ENCODE results near the gene SEMA4A. TPM values are rescaled to one million over a fixed set of nuclear protein-coding genes. Genes with fewer than 3 reads are reported as not detected.
"Not testable (repeated sequence)": the region's sequence is repeated elsewhere in the genome, so short reads cannot be mapped to it uniquely, and the experiment has no call there.

The SEMA4A gene
- total RNA-seq, 1 donor from 2014 or later: 12.4 TPM

GRCh38 chr1:156155756-156156510 lies 2.5 kb downstream of the SEMA4A start:
- intact Hi-C loops (cut with micrococcal nuclease): loop anchor here (5.0 kb wide), 1 partner anchor 36 kb away; the partner anchor contains the start of gene SLC25A44

GRCh38 chr1:156157506-156157905 lies 4.1 kb downstream of the SEMA4A start:
- intact Hi-C loops (cut with micrococcal nuclease): loop anchor here (5.0 kb wide), 1 partner anchor 35 kb away; the partner anchor contains the start of gene SLC25A44

- intact Hi-C loops (cut with micrococcal nuclease): loop anchor here (5.0 kb wide), 1 partner anchor 34 kb away; the partner anchor contains the start of gene SLC25A44
Observed at GRCh38 chr1:156157966-156158365, 4.6 kb downstream of the SEMA4A start.

GRCh38 chr1:156160000-156160742 lies 6.8 kb downstream of the SEMA4A start:
- intact Hi-C loops (cut with micrococcal nuclease): loop anchor here (5.0 kb wide), 1 partner anchor 32 kb away; the partner anchor contains the start of gene SLC25A44

GRCh38 chr1:156160743-156161171 lies 7.4 kb downstream of the SEMA4A start:
- intact Hi-C loops (cut with micrococcal nuclease): no loop called here

- intact Hi-C loops (cut with micrococcal nuclease): no loop called here
Observed at GRCh38 chr1:156162430-156163037, 9.1 kb downstream of the SEMA4A start.

GRCh38 chr1:156163712-156164111 lies 10.3 kb downstream of the SEMA4A start:
- intact Hi-C loops (cut with micrococcal nuclease): no loop called here

GRCh38 chr1:156164125-156164831 lies 10.9 kb downstream of the SEMA4A start:
- intact Hi-C loops (cut with micrococcal nuclease): no loop called here

- intact Hi-C loops (cut with micrococcal nuclease): no loop called here
Observed at GRCh38 chr1:156165083-156165482, 11.7 kb downstream of the SEMA4A start.

GRCh38 chr1:156167536-156167935 lies 14.2 kb downstream of the SEMA4A start:
- intact Hi-C loops (cut with micrococcal nuclease): no loop called here

GRCh38 chr1:156172696-156173470 lies 19.5 kb downstream of the SEMA4A start:
- intact Hi-C loops (cut with micrococcal nuclease): no loop called here

- intact Hi-C loops (cut with micrococcal nuclease): no loop called here
Observed at GRCh38 chr1:156176610-156177210, 23.3 kb downstream of the SEMA4A start.

GRCh38 chr1:156177919-156178654 lies 24.7 kb downstream of the SEMA4A start:
- intact Hi-C loops (cut with micrococcal nuclease): no loop called here

- intact Hi-C loops (cut with micrococcal nuclease): no loop called here
Observed at GRCh38 chr1:156180471-156180870, 27.1 kb downstream of the SEMA4A start.

- intact Hi-C loops (cut with micrococcal nuclease): not testable (repeated sequence)
Observed at GRCh38 chr1:156181391-156181924, 28.1 kb downstream of the SEMA4A start.

GRCh38 chr1:156182010-156182779 lies 28.8 kb downstream of the SEMA4A start:
- intact Hi-C loops (cut with micrococcal nuclease): not testable (repeated sequence)

- intact Hi-C loops (cut with micrococcal nuclease): not testable (repeated sequence)
Observed at GRCh38 chr1:156186347-156187177, 33.2 kb downstream of the SEMA4A start.

All from T-helper 2 cell treated with Interferon-gamma antibody and Interleukin-4, amounts not matched to agents 100 ng/mL and 5 ng/mL, for 36 hours (primary cell).